HCT116 (cell line): ENCODE measurements around the gene NAA16. TPM values are rescaled to one million over a fixed set of nuclear protein-coding genes. Genes with fewer than 3 reads are reported as not detected.

Source experiments
- ATAC-seq: fragments of 200-7000 bp; cut with Tn5 transposase; 2 replicates; pipeline ENCODE4 v1.9.1; 2020; ENCODE audit warnings: mild to moderate bottlenecking, moderate library complexity
- BruUV-seq: library from RNA; stranded (reverse); fragments of 400-500 nt; replicated peaks from 2 replicates; lab custom pipeline; 2021; lab: Mats Ljungman, UMichigan
- CTCF ChIA-PET: fragments of 300-600 bp; sonication (Branson Sonifier 250); formaldehyde crosslinking; loops from one replicate; lab custom pipeline; 2021; ENCODE audit warnings: antibody characterized with exemption; lab: Charles Lee
- POLR2A ChIA-PET: fragments of 300-600, 350-600 bp; sonication (Branson Sonifier 250); formaldehyde crosslinking; loops from one replicate; lab custom pipeline; 2021; ENCODE audit warnings: antibody characterized with exemption; lab: Charles Lee
- RAD21 ChIA-PET, 2 experiments: fragments of 300-600 bp; sonication (Branson Sonifier 250); formaldehyde crosslinking; loops; one replicate each; lab custom pipeline; 2023; ENCODE audit warnings: low total read pairs in 2 of 2; ENCODE audit not compliant: uncharacterized antibody in 2 of 2, unreplicated experiment in 2 of 2, low non-redundant PET in 1 of 2; lab: Charles Lee
- DNase-seq: peaks from one replicate; pipeline ENCODE4 v3.0.0-alpha.2; 2010; ENCODE audit warnings: low read depth, low spot score
- H2AFZ ChIP-seq: fragments of 200-600 bp; shearing (Covaris generic), sonication (generic); 2 replicates; pipeline ENCODE4 v1.6.1; 2017; ENCODE audit warnings: low read depth, mixed run types, mixed read lengths, antibody characterized with exemption, low read length; ENCODE audit not compliant: poor library complexity, severe bottlenecking
- H3K27ac ChIP-seq: 2 replicates; pipeline ENCODE4 v1.5.1; 2012; ENCODE audit warnings: low read depth, low read length
- H3K27me3 ChIP-seq: fragments of 200-600 bp; sonication (generic); 2 replicates; pipeline ENCODE4 v1.6.1; 2016; ENCODE audit warnings: mixed run types, low read length, mixed read lengths; ENCODE audit not compliant: insufficient read depth
- H3K36me3 ChIP-seq, 2 experiments: fragments of 200-500 bp in 1 of 2; fragments of 200-600 bp in 1 of 2; sonication (Bioruptor generic) in 1 of 2; sonication (generic) in 1 of 2; 2 replicates each; pipeline versions ENCODE4 v1.5.1 to v1.6.1; 2014 to 2016; ENCODE audit warnings: low read length in 2 of 2, inconsistent platforms in 1 of 2, mixed read lengths in 1 of 2, mixed run types in 1 of 2; ENCODE audit not compliant: insufficient read depth in 2 of 2, control insufficient read depth in 1 of 2
- H3K4me1 ChIP-seq, 2 experiments: fragments of 200-600 bp in 1 of 2; sonication (generic) in 1 of 2; 2 replicates each; pipeline versions ENCODE4 v1.5.1 to v1.6.1; 2012 to 2017; ENCODE audit warnings: low read length in 2 of 2, inconsistent platforms in 1 of 2, mild to moderate bottlenecking in 1 of 2, mixed read lengths in 1 of 2, mixed run types in 1 of 2, moderate library complexity in 1 of 2; ENCODE audit not compliant: insufficient read depth in 2 of 2, control insufficient read depth in 1 of 2
- H3K4me2 ChIP-seq: fragments of 200-600 bp; sonication (generic); 2 replicates; pipeline ENCODE4 v1.6.1; 2017; ENCODE audit warnings: mixed run types, low read length, mixed read lengths
- H3K4me3 ChIP-seq, 2 experiments: fragments of 200-600 bp in 1 of 2; sonication (generic) in 1 of 2; replicated peaks in 1 of 2; 2 replicates each; pipeline ENCODE4 v1.5.1; 2011 to 2016; ENCODE audit warnings: low read length in 2 of 2, control low read depth in 1 of 2, low read depth in 1 of 2, mild to moderate bottlenecking in 1 of 2, mixed read lengths in 1 of 2, mixed run types in 1 of 2
- H3K79me2 ChIP-seq: fragments of 200-600 bp; sonication (generic); 2 replicates; pipeline ENCODE4 v1.6.1; 2017; ENCODE audit warnings: mild to moderate bottlenecking, mixed run types, low read length, moderate library complexity, mixed read lengths; ENCODE audit not compliant: insufficient read depth
- H3K9ac ChIP-seq: fragments of 200-600 bp; sonication (generic); 2 replicates; pipeline ENCODE4 v1.6.1; 2016; ENCODE audit warnings: low read length, mixed read lengths
- H3K9me2 ChIP-seq: fragments of 200-600 bp; sonication (generic), shearing (Covaris generic); 2 replicates; pipeline ENCODE4 v1.6.1; 2017; ENCODE audit warnings: mixed run types, mild to moderate bottlenecking, moderate library complexity; ENCODE audit not compliant: insufficient read depth
- H3K9me3 ChIP-seq, 2 experiments: fragments of 200-500 bp in 1 of 2; fragments of 200-600 bp in 1 of 2; sonication (Bioruptor generic) in 1 of 2; sonication (generic) in 1 of 2; 2 replicates each; pipeline ENCODE4 v1.6.1; 2014 to 2017; ENCODE audit warnings: low read length in 2 of 2, mixed read lengths in 2 of 2, inconsistent platforms in 1 of 2, low read depth in 1 of 2, mild to moderate bottlenecking in 1 of 2, mixed run types in 1 of 2, moderate library complexity in 1 of 2; ENCODE audit not compliant: control insufficient read depth in 1 of 2, insufficient read depth in 1 of 2
- H4K20me1 ChIP-seq: fragments of 200-600 bp; sonication (generic), shearing (Covaris generic); 2 replicates; pipeline ENCODE4 v1.6.1; 2017; ENCODE audit warnings: mixed run types, mild to moderate bottlenecking, moderate library complexity; ENCODE audit not compliant: insufficient read depth
- CBX3 ChIP-seq: IDR thresholded peaks from 2 replicates; pipeline ENCODE4 v1.6.1; 2012; ENCODE audit warnings: low read depth
- EZH2phosphoT487 ChIP-seq: fragments of 200-600 bp; IDR thresholded peaks from 2 replicates; pipeline ENCODE4 v1.6.1; 2018; ENCODE audit warnings: antibody characterized with exemption, borderline replicate concordance
- RAD21 ChIP-seq: IDR thresholded peaks from 2 replicates; pipeline ENCODE4 v1.6.1; 2012; ENCODE audit warnings: low read depth, mild to moderate bottlenecking
- SRF ChIP-seq: IDR thresholded peaks from 2 replicates; pipeline ENCODE4 v1.6.1; 2012; ENCODE audit warnings: low read depth
- ZBTB33 ChIP-seq: IDR thresholded peaks from 2 replicates; pipeline ENCODE4 v1.6.1; 2011; ENCODE audit warnings: mild to moderate bottlenecking, low read length, moderate library complexity; ENCODE audit not compliant: insufficient replicate concordance; ENCODE audit errors: extremely low read depth
- intact Hi-C: fragments of 100-400 bp; cut with micrococcal nuclease; formaldehyde crosslinking; loops from 2 replicates; pipeline ENCODE4 v1.10.0; 2022
- total RNA-seq: library from RNA; stranded (reverse); gene quantifications from one replicate; pipeline ENCODE4 v1.2.1, GENCODE V29; 2021; ENCODE audit not compliant: unreplicated experiment
- TF ChIP-seq, protein P1 (sequence below), 3 experiments: fragments of 200-600 bp in 1 of 3; sonication (generic) in 1 of 3; IDR thresholded peaks in 2 of 3; conservative IDR thresholded peaks in 1 of 3; 2 replicates each; pipeline ENCODE4 v1.5.1; 2012 to 2017; ENCODE audit warnings: low read depth in 2 of 3, low read length in 2 of 3, antibody characterized with exemption in 1 of 3, borderline replicate concordance in 1 of 3, control low read depth in 1 of 3, mild to moderate bottlenecking in 1 of 3, mixed read lengths in 1 of 3, mixed run types in 1 of 3, moderate library complexity in 1 of 3; ENCODE audit not compliant: insufficient read depth in 1 of 3

Gene NAA16
- total RNA-seq, 1 experiment from 2014 or later = 19.1 TPM

- TF ChIP-seq ZBTB33 = no peak
- TF ChIP-seq RAD21 = peak; percentile 44
- no peak for TF ChIP-seq CBX3
- no peak for TF ChIP-seq EZH2phosphoT487
- TF ChIP-seq SRF = no peak
- TF ChIP-seq, protein P1, sequence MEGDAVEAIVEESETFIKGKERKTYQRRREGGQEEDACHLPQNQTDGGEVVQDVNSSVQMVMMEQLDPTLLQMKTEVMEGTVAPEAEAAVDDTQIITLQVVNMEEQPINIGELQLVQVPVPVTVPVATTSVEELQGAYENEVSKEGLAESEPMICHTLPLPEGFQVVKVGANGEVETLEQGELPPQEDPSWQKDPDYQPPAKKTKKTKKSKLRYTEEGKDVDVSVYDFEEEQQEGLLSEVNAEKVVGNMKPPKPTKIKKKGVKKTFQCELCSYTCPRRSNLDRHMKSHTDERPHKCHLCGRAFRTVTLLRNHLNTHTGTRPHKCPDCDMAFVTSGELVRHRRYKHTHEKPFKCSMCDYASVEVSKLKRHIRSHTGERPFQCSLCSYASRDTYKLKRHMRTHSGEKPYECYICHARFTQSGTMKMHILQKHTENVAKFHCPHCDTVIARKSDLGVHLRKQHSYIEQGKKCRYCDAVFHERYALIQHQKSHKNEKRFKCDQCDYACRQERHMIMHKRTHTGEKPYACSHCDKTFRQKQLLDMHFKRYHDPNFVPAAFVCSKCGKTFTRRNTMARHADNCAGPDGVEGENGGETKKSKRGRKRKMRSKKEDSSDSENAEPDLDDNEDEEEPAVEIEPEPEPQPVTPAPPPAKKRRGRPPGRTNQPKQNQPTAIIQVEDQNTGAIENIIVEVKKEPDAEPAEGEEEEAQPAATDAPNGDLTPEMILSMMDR (IDR thresholded peaks at IDR 0.05 in 2 of 3, conservative IDR thresholded peaks at IDR 0.05 in 1 of 3; ENCODE audit: borderline replicate concordance in 1 of 3, insufficient read depth in 1 of 3, low read depth in 2 of 3, low read length in 2 of 3) = peak; percentile 48 to 86 (median 75); a peak in 5 of 6 replicates
- Histone ChIP-seq H3K9me3 (no peaks in the 10 kb centered on the region), H4K20me1 (no peaks in the 10 kb centered on the region), H3K9me2 (no peaks in the 10 kb centered on the region), H3K36me3 (peaks cover under 1 to 3% of the 10 kb centered on the region in 2 experiments; a peak in 2 of 4 replicates), H3K4me1 (peaks cover 10 to 21% of the 10 kb centered on the region in 2 experiments), H3K27me3 (no peaks in the 10 kb centered on the region), H3K9ac (peak overlapping the region; percentile 18; the same call in 1 of the 2 replicates), H3K4me2 (peak overlapping the region; percentile 41), H3K79me2 (peaks cover 33% of the 10 kb centered on the region), H2AFZ (no peak overlapping the region), H3K27ac (no peak overlapping the region; the same call in 1 of the 2 replicates), H3K4me3 (no peak overlapping the region)
- CTCF ChIA-PET = interaction anchor here (1.0 kb wide), 1 partner anchor 300 kb away, joined by 3 read pairs; no protein-coding TSS in a partner anchor
- no TSS peak for BruUV-seq
- intact Hi-C loops = loop anchor here (10.0 kb wide), 1 partner anchor 302 kb away; no protein-coding TSS in a partner anchor
- POLR2A ChIA-PET = no interaction called here
- RAD21 ChIA-PET = no interaction called here
- ATAC-seq (peak; percentile 96), DNase-seq (peak; percentile 62)
These were observed 42.1 kb downstream of the NAA16 start for GRCh38 chr13:41352935-41353840.
